Measurements from ENCODE around the gene GDPD2.
A peak's percentile ranks its signal among the peaks of the same experiment; 100 is the strongest.

The GDPD2 gene

DNA sequence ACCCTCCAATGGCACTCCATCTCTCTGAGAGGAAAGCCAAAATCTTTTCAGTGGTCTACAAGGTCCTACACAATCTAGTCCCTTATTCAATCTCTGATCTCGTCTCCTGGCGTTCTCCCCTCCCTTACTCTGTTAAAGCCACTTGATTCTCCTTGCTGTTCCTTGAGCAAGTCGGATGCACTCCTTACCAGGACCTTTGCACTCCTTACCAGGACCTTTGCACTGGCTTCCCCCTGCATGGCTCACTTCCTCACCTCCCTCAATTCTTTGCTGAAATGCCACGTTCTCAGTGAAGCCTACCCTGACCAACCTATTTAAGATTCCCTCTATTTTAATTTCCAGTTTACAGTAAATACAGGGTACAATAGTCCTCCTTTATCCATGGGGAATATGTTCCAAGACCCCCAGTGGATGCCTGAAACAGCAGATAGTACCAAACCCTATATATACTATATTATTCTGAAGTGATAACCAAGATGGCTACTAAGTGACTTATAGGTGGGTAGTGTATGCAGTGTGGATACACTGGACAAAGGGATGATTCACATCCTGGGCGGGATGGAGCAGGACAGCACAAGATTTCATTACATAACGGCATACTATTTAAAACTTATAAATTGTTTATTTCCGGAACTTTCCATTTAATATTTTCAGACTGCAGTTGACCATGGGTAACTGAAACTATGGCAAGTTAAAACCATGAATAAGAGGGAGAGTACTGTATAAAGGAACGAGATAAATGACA is 15.0 kb downstream of the GDPD2 start:
- no peak for DNase-seq

DNA sequence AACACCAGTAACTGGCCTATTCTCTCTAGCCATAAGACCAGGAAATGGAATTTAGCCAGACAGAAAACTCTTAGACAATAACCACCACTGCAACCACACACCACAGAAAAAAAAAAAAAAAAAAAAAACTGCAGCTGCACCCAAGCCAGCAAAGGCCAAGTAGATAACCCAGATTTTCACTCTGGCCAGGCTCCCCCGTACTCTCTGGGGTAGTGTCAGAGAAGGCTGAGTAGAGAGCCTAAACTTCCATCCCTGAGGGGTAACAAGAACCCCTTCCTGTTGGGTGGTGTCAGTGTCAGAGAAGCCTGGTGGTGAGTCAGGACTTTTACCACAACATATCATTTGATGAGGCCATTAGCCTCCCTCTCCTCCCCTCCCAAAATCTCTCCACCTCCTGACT is 15.9 kb downstream of the GDPD2 start:
- DNase-seq: no peak

DNA sequence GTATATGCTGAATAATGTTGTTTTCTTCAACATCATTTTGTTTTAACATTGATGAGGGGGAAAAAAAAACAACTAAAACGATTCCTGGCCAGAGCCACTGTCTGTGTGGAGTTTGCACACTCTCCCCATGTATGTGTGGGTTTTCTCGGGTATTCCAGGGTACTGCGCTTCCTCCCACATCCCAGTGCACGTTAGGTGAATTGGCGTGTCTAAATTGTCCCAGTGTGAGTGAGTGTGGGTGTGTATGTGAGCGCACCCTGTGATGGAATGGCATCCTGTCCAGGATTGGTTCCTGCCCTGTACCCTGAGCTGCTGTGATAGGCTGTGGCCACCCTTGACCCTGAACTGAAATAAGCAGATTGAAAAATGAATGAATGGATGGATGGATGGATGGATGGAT is 19.1 kb downstream of the GDPD2 start:
- DNase-seq: no peak

DNA sequence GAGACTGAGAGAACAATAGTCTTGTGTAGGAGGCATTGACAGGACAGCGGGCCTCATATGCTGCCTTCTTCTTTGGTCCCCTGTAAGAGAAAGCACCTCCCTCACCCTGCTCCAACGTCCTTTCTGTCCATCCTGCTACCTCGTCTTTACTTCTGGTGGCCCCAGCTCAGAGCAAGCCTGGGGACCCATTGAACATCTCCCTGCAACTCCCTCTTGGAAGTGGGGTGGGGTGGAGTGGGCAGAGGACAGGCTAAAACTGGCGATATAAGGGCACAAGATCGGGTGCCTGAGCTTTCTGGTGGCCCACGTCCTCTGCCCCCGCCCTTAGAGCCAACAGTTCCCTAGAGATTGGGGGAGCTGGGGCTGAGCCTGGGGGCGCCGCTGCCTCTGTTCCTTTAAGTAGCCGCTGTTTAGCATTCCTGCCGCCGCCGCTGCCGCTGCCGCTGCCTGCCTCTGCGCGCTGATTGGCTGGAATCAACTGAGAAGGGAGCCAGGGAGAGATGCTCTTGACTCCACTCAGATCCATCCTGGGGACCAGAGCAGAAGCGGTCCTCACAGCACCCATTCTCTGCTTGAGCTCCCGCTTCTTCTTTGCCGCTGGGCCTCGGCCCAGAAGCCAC is 21.3 kb downstream of the GDPD2 start, which contains the start of gene DLG3:
Gene DLG3 (plus strand): TSS at position 510 of the 620 bp plus-strand sequence. CDS start 367 bp downstream, outside the sequence.
- no peak for DNase-seq

DNA sequence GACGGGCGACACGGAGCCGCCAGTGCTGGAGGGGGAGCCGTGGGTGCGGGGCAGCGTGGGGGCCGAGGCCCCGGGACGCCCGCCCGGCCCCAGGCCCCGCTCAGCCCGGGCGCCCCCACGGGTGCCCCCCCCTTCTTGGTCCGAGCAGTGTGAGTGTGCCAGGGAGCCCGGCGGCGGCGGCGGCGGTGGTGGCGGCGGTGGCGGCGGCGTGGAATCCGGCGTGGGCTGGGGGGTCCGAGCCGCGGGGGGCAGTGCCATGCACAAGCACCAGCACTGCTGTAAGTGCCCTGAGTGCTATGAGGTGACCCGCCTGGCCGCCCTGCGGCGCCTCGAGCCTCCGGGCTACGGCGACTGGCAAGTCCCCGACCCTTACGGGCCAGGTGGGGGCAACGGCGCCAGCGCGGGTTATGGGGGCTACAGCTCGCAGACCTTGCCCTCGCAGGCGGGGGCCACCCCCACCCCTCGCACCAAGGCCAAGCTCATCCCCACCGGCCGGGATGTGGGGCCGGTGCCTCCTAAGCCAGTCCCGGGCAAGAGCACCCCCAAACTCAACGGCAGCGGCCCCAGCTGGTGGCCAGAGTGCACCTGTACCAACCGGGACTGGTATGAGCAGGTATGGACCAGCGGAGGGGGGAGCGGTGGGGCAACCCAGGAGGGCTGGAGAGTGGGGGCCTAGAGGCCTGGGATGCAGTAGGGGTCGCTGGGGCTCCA is 22.0 kb downstream of the GDPD2 start:
- DNase-seq: no peak

DNA sequence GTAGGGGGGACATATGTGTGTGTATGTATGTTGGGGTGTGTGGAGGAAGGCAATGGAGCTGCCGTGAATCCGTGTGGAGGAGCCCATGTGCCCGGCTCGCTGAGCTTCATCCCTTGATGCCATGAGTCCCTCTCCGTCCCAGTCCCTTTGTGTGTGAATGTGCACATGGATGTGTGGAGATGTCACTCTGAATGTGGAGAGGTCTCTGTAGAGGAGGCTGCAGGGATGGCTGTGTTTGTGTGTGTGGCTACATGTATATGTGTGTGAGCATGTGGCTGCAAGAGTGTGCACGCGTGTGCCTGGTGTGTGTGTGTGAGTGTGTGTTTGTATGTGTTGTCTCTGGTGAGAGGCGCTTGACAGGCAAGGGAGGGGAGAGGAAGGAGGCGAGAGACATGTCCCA is 22.8 kb downstream of the GDPD2 start:
- DNase-seq: no peak

DNA sequence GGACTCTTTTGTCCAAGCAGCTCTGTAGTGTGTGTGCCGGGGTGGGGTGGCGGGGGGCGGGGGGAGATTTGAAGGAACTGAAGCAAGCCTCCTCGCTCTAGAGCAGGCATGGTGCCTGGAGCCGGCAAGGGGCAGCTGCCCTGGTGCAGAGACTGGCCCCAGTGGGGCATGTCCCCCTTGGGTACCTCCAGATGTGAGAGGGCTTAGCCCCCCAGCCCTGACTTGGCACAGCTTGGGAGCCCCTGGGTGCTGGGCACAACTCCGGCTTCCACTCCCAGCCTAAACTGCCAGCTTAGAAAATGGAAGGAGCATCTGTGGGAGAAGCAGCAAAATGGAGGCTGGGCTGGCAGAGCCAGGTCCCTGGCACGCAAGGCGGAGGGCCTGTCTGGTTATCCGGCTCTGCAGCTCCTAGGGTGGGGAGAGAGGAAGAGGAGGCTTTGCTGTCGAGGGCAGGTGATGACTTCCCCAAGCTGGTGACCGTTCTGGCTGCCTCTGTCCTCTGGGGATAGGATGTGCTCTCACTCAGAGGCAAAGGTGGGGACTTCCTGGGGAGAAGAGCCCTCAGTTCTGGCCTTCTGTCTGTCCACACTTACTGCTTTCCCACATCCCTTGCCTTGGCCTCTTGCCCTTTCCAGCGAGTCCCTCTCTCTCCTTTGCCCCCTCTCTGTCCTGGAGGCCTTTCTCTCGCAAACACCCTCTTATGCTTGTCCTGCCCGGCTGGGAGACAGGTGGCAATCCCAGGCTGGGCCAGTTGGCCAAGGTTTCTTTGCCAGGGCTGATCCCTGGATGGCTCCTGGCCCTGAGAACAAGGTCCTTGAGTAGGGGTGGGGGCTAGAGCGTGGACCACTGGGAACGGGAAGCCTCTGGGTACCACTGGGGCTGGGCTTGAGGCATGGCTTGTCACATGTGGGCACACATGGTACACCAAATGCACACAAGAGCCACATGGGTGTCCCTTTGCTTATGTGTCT is 23.6 kb downstream of the GDPD2 start:
- no peak for DNase-seq

DNA sequence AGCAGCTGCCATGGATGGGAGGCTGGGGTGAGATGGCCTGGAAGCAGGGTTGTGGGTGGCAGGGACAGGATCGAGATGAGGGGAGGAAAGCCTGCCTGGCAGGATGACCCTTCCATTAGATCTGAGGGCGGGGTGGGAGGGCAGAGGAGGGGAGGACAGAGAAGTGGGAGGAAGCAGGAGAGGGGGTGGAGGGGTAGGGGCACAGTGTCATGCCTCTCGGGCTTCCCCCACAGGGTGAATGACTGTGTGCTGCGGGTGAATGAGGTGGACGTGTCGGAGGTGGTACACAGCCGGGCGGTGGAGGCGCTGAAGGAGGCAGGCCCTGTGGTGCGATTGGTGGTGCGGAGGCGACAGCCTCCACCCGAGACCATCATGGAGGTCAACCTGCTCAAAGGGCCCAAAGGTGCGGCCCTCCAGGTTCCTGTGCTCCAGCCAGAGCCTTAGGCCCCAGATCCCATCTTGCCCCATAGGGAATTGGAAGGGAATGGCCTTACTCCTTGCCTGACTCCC is 26.4 kb downstream of the GDPD2 start:
- no peak for DNase-seq

DNA sequence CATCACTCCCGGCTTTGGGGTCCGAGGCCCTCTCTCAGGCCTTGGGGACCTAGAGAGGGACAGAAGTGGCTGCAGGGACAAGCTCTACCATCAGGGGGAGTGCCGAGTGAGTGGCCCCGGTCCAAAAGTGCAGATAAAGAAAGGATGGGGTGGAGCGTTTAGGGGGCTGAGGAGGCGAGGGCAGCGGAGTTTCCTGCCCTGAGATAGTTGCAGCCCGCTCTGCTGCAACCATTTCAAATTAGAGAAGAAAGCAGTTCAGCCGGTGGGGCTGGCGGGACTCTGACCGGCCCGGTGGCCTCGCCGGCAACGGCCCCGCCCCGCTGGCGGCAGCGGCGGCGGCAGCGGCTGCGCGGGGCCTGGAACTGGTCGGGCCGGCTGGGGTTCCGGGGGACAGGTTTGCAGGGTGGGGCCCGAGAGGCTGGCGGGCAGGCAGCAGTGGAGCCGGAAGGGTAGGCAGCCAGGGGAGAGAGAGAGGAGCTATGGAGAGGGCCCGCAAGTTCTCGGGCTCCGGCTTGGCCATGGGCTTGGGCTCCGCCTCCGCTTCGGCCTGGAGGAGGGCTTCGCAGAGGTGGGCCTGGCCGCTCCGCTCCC is 29.1 kb downstream of the GDPD2 start:
- peak in 1 of 2 donors; percentile 26 for DNase-seq

DNA sequence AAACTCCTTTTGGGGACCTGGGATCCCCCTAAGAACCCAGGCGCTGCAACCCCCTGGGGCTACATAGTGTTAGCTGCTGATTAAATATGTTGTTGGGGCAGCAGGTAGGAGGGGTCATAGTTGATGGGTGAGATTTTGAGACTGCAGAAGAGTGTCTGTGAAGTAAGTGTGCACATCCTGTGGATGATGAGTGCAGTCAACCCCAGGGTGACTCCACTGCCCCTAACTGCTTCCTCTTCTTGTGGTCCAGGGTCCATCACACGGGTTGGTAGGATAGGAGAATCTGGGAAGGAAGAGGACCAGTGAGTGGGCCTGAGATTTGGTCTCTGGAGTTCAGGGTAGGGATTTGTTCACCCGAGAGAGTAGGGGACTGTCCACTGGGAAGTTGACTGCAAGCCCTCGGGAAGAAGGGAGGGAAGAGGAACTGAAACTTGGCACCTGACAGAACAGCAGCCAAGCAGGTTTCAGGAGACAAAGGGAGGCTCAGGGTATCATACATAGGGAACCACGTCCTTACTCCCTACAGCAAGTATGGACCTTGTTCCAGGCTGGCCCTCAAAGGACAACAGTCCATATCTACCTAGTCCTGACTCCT is 30.0 kb downstream of the GDPD2 start:
- no peak for DNase-seq

DNA sequence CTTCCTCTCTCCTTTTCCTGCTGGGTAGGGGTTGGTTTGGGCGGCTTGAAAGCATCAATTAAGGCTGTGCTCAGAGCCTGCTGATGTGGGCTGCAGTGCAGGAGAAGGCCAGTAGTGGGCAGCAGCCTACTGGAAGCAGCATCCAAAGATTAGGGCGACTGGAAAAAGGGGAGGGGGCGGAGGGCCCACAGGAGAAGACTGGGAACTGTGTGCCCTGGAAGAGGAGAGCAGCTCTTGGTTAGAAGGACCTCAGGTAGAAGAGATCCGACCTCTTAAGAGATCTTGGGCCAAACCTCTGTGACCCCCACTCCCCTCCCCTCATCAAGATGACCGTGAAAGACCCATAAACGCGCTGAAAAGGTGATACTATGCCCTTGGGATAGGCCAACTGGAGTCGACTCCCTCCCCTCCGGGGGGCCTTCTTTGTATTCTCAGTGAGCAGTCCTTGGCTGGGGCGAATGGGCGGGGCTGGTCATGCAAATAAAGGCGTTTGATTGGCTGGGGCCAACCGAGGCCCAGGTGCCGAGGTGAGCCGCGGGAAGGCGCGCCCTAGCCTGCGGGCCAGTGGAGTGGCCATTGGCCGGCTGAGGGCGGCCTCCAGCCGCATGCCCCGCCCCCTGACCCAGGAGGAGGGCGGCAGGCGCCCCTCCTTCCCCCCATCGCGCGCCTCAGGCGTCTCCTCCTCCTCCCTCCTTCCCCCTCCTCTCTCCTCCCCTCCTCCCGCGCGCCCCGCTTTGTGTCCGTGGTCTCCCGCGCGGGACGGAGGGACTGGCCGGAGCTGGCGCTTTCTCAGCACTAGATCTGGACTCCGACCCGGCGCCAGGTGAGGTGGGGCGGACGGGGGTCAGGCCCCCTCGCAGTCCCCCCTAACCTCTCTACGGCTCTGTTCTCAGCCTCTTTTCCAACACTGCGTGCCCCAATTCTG is 31.6 kb downstream of the GDPD2 start:
- DNase-seq: peak; percentile 9 to 31

DNA sequence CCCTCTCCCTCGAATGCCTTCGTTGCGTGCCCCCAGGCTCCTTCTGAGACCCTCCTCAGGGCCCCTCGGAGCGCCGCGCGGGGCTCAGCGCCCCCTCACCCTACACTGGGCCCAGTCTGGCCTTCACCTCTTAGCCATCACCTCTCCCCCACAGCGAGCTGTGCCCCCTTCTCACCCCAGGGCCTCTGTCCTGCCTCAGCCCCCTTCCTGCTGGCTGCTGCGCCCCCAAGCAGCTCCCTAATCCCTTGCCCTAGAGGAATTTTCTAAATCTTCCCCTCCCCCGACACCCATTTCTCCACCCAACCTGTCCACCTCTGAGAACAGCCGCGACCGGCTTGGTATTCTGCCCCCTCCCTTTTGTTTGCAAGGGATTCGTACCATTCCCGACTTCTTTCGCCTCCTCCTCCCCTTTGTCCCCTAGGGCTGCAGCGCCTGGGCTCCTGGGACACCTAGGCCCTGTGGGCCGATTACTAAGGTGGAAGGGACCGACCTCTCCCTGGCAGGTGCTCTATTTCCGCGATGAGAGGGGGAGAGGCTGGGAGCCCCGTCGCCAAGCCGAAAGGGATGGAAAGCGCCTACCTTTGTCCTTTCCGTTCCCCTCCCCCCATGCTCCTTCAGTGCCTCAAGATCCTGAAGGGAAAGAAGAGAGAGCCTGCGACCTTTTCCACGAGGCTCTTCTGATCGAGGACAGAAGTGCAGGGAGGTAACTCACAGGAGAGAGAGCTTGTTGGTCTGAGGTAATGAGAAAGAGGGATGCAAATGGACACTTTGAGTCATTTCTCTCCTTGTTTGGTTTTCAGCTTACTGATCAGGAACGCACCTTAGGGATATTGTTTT is 32.5 kb downstream of the GDPD2 start:
- DNase-seq: no peak

DNA sequence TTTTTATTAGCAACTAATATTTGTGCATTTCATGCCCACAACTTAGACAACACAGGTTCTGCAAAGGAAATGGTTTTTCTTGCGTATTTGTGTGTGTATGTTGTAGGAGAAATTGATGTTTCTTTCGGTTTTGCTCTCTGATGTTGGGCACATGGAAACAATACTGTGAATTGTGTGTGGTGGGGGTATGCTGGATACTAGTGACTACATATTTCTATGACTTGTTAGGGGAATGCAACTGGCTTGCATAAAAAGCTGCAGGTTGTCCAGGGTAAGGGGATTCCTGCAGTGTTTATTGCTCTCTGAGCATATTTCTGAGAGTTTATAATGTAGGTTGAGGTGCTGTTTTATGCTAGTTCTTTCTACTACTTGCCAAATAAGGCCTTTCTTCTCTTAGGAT is 33.1 kb downstream of the GDPD2 start:
- no peak for DNase-seq

DNA sequence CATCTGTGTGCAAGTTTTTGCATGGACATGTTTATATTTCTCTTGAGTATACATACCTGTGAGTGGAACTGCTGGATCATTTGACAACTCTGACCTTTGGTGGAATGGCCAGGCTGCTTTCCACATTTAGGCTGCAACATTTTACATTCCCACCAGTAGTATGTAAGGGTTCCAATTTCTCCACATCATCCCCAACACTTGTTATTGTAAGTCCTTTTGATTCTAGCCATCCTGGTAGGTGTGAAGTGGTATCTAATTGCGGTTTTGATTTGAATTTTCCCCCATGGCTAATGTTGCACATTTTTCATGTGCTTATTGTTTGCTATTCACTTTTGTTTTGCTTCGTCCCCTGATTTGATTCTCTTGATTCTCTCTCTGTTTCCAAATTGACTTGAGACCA is 37.9 kb downstream of the GDPD2 start:
- DNase-seq: no peak

DNA sequence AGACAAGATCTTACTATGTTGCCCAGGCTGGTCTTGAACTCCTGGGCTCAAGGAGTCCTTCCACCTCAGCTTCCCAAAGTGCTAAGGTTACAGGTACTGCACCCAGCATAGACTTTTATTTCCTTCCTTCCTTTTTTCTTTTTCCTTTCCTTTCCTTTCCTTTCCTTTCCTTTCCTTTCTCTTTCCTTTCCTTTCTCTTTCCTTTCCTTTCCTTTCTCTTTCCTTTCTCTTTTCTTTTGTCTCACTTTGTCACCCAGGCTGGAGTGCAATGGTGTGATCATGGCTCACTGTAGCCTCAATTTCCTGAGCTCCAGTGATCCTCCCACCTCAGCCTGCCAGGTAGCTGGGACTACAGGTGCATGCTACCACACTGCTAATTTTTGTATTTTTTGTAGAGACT is 40.9 kb downstream of the GDPD2 start:
- DNase-seq: no peak

DNA sequence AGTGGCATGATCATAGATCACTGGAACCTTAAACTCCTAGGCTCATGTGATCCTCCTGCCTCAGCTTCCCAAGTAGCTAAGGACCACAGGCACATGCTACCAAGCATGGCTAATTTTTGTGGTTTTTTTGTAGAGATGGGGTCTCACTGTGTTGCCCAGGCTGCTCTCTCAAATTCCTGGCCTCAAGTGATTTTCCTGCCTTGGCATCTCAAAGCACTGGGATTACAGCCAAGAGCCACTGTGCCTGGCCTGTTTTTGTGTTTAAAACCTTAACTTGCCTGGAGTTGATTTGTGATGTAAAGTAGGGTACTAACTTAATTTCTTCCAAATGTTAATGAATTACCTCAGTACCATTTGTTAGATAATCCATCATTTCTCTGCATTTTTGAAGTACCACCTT is 43.9 kb downstream of the GDPD2 start:
- DNase-seq: no peak

DNA sequence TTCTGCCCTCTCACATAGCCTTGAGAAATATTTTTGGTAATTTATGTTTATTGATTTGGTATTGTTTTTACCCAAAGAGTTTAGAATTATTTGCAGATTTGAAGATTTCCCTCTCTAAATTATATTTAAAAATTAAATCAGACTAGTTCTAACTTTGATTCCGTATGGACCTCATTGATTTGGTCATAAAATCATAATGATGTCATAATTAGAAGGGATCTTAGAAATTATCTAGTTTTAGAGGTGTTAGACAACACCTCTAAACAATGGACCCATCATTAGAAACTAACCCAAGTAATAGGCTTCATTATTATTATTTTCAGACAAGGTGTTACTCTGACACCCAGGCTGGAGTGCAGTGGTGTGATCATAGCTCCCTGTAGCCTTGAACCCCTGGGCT is 45.6 kb downstream of the GDPD2 start:
- no peak for DNase-seq

DNA sequence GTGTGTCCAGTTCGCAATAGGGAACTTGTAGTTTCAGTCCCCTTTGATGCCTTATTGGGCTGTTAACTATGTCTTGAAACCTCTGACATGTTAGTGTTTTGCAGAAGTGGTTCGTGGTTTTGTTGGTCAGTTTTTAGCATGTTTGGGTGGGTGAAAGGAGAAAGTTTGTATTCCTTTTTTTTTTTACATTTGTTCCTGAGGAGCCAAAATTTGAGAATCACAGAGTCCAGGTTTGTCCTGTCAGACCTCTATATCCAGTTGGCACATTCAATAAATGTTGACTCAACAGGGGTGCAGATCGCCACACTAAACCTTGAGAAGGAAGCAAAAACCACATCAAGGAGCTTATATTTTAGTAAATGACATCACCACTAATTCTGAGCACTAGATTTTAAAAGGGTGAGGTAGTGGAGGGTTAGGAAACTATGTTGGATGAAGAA is 47.8 kb downstream of the GDPD2 start:
- DNase-seq: peak; percentile 59 to 62

DNA sequence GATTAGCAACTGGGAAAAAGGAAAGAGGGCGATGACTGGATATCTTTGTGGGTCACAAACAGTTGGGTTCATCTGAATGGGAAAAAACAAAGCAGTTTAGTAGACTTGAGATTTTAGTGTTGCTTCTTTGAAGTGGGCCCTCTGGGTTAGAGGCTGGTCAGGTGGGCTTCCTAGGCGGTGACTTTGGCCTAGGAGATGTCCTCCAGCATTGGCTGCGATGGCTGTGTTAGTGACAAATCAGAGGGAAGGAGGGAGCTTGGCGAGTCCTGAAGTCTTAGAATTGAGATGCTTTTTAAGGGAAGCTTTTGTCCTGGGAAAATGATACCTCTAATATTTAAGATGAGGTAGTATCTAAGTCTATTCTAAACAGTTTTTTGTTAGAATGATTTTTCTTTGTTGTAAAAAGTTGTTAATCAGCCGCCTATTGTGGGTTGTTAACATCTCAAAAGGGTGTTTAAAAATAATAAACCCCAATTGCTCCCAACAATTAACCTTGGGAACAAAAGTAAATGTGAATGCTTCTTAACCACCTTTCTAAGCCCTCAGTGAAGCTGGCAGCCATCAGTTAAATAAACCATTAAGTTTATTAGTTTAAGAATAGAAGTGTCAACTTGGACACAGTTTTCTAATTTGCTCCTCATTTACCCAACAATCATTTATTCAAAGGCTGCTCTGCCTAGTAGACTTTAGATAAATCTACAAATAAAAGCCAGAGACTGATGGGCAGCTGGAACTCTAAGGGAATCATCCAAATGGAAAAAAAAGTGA is 53.2 kb downstream of the GDPD2 start:
- no peak for DNase-seq

Measured in inflammatory macrophage (primary cell).